22Rv1 (cell line): ENCODE results near the gene ABHD6.
"Not testable (repeated sequence)": the region's sequence is repeated elsewhere in the genome, so short reads cannot be mapped to it uniquely, and the experiment has no call there.

ENCODE experiments used
- H3K27ac ChIP-seq: fragments of 450-650 bp; 2 replicates; pipeline ENCODE4 v1.5.1; 2017
- CTCF ChIP-seq: fragments of 450-650 bp; IDR thresholded peaks from 2 replicates; pipeline ENCODE4 v1.5.1; 2017; ENCODE audit warnings: mild to moderate bottlenecking
- ZFX ChIP-seq: fragments of 450-650 bp; IDR thresholded peaks from 2 replicates; pipeline ENCODE4 v1.6.1; 2017; ENCODE audit warnings: antibody characterized with exemption, borderline replicate concordance

Gene ABHD6

GRCh38 chr3:58236527-58237237 is 910 bp upstream of the ABHD6 start:
- H3K27ac ChIP-seq, result no peak overlapping the region
- TF ChIP-seq ZFX, result no peak
- TF ChIP-seq CTCF, result no peak

GRCh38 chr3:58237941-58238681 is 519 bp downstream of the ABHD6 start:
- 0 out of 2 replicates have a peak overlapping the region, but pooled peaks have one; percentile 12 for H3K27ac ChIP-seq
- TF ChIP-seq ZFX (no peak), CTCF (no peak; the same call in 1 of the 2 replicates)

GRCh38 chr3:58238830-58239229 is 1.2 kb downstream of the ABHD6 start:
- TF ChIP-seq CTCF (no peak), ZFX (no peak)
- no peak overlapping the region for H3K27ac ChIP-seq

- TF ChIP-seq CTCF (no peak), ZFX (no peak)
- no peak overlapping the region for H3K27ac ChIP-seq
These were observed 3.9 kb downstream of the ABHD6 start for GRCh38 chr3:58241306-58242044.

GRCh38 chr3:58242340-58242739 is 4.7 kb downstream of the ABHD6 start:
- no peak overlapping the region for H3K27ac ChIP-seq
- no peak for TF ChIP-seq CTCF
- TF ChIP-seq ZFX, result no peak

- not testable (repeated sequence) for H3K27ac ChIP-seq
These were observed 5.3 kb downstream of the ABHD6 start for GRCh38 chr3:58242860-58243259.

- TF ChIP-seq ZFX (no peak), CTCF (no peak)
- H3K27ac ChIP-seq, result no peak overlapping the region
These were observed 6.5 kb downstream of the ABHD6 start for GRCh38 chr3:58243976-58244585.
